PFSK-1 (cell line): ENCODE data around the gene SYS1.

ENCODE experiments used
- REST ChIP-seq, 2 experiments: IDR thresholded peaks; 2 replicates each; pipeline versions ENCODE4 v1.6.1 to v1.8.0; 2011 to 2012; ENCODE audit warnings: low read depth in 2 of 2, low read length in 2 of 2, control low read depth in 1 of 2, inconsistent platforms in 1 of 2, mild to moderate bottlenecking in 1 of 2, moderate library complexity in 1 of 2; ENCODE audit not compliant: insufficient read depth in 1 of 2
- SIN3A ChIP-seq: IDR thresholded peaks from 2 replicates; pipeline ENCODE4 v1.6.1; 2012; ENCODE audit warnings: mild to moderate bottlenecking, low read length, moderate library complexity, borderline replicate concordance; ENCODE audit not compliant: insufficient read depth
- TAF1 ChIP-seq: IDR thresholded peaks from 2 replicates; pipeline ENCODE4 v1.6.1; 2012; ENCODE audit warnings: low read length, control low read depth, borderline replicate concordance; ENCODE audit not compliant: insufficient read depth

GRCh38 chr20:45362804-45363610 is at the start of gene SYS1:
- 0 out of 4 replicates have a peak, but pooled peaks of 1 of the 2 experiments have one; percentile 8 for TF ChIP-seq REST (IDR thresholded peaks at IDR 0.05; ENCODE audit: insufficient read depth in 1 of 2, low read depth in 2 of 2, low read length in 2 of 2)
- TF ChIP-seq SIN3A: peak; percentile 98
- TF ChIP-seq TAF1: peak; percentile 53; the same call in 1 of the 2 replicates
